Measurements from ENCODE around the gene PDZD4. TPM values are rescaled to one million over a fixed set of nuclear protein-coding genes. Genes with fewer than 3 reads are reported as not detected.

The PDZD4 gene
- total RNA-seq, 2 experiments from 2014 or later, result not detected

DNA sequence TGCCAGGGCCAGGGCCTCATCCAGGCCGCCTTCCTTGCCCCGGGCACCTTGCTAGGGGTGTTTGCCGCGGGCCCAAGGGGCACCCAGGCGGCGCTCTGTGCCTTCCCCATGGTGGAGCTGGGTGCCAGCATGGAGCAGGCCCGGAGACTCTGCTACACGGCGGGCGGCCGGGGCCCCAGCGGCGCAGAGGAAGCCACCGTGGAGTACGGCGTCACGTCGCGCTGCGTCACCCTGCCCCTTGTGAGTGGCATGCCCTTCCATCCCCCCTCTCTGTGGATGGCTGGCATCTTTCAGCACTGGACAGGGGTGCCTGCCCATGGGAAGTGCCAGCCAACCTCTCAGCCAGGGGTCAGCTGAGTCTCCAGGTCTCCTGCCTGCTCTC is 62.7 kb downstream of the PDZD4 start:
- TF ChIP-seq EZH2phosphoT487 (IDR thresholded peaks at IDR 0.05; ENCODE audit: borderline replicate concordance, low read depth, low read length), result no peak
- TF ChIP-seq, protein P1, sequence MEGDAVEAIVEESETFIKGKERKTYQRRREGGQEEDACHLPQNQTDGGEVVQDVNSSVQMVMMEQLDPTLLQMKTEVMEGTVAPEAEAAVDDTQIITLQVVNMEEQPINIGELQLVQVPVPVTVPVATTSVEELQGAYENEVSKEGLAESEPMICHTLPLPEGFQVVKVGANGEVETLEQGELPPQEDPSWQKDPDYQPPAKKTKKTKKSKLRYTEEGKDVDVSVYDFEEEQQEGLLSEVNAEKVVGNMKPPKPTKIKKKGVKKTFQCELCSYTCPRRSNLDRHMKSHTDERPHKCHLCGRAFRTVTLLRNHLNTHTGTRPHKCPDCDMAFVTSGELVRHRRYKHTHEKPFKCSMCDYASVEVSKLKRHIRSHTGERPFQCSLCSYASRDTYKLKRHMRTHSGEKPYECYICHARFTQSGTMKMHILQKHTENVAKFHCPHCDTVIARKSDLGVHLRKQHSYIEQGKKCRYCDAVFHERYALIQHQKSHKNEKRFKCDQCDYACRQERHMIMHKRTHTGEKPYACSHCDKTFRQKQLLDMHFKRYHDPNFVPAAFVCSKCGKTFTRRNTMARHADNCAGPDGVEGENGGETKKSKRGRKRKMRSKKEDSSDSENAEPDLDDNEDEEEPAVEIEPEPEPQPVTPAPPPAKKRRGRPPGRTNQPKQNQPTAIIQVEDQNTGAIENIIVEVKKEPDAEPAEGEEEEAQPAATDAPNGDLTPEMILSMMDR (conservative IDR thresholded peaks at IDR 0.05; ENCODE audit: low read length), result no peak
- Histone ChIP-seq H3K79me2 (ENCODE audit: insufficient read depth, low read depth, low read length) (no peaks in the 10 kb centered on the region), H3K4me2 (ENCODE audit: low read length) (no peak overlapping the region), H3K4me3 (ENCODE audit: low read depth, low read length, poor library complexity, severe bottlenecking) (no peak overlapping the region), H3K4me1 (ENCODE audit: insufficient read depth, low read length, poor library complexity, severe bottlenecking) (peaks cover 6% of the 10 kb centered on the region), H2AFZ (ENCODE audit: low read length) (no peak overlapping the region), H3K9me3 (ENCODE audit: low read length) (no peaks in the 10 kb centered on the region), H3K36me3 (ENCODE audit: insufficient read depth, low read length) (no peaks in the 10 kb centered on the region), H4K20me1 (ENCODE audit: insufficient read depth, low read length) (no peaks in the 10 kb centered on the region), H3K27ac (ENCODE audit: low read depth, low read length, poor library complexity, severe bottlenecking) (no peak overlapping the region), H3K9me2 (ENCODE audit: insufficient read depth, low read length) (no peaks in the 10 kb centered on the region)
- no TSS peak for BruUV-seq (replicated peaks)
- DNase-seq (ENCODE audit: low spot score), result no peak
- ChIA-PET CTCF (ENCODE audit: unreplicated experiment) (no interaction called here), POLR2A (interaction anchor here (0.5 kb wide), 1 partner anchor 8 kb away, joined by 3 read pairs; no protein-coding TSS in a partner anchor)
- intact Hi-C loops (cut with micrococcal nuclease; ENCODE audit: unreplicated experiment), result loop anchor here (10.0 kb wide), 2 partner anchors 67 to 83 kb away; partner anchors contain the start of genes PDZD4 and SLC6A8

DNA sequence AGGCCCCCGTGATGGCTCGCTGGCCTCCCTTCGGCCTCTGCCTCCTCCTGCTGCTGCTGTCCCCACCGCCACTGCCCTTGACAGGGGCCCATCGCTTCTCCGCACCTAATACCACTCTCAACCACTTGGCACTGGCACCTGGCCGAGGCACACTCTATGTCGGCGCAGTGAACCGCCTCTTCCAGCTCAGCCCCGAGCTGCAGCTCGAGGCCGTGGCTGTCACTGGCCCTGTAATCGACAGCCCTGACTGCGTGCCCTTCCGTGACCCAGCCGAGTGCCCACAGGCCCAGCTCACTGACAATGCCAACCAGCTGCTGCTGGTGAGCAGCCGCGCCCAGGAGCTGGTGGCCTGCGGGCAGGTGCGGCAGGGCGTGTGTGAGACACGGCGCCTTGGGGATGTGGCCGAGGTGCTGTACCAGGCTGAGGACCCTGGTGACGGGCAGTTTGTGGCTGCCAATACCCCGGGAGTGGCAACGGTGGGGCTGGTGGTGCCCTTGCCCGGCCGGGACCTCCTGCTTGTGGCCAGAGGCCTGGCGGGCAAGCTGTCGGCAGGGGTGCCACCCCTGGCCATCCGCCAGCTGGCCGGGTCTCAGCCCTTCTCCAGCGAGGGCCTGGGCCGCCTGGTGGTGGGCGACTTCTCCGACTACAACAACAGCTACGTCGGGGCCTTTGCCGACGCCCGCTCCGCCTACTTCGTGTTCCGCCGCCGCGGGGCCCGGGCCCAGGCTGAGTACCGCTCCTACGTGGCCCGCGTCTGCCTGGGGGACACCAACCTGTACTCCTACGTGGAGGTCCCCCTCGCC is 63.3 kb downstream of the PDZD4 start:
- H3K4me1 ChIP-seq (ENCODE audit: insufficient read depth, low read length, poor library complexity, severe bottlenecking), result peaks cover 6% of the 10 kb centered on the region
- no peak overlapping the region for H2AFZ ChIP-seq (ENCODE audit: low read length)
- H3K4me2 ChIP-seq (ENCODE audit: low read length), result no peak overlapping the region
- H3K36me3 ChIP-seq (ENCODE audit: insufficient read depth, low read length), result no peaks in the 10 kb centered on the region
- BruUV-seq (replicated peaks), result no TSS peak
- H3K9me2 ChIP-seq (ENCODE audit: insufficient read depth, low read length), result no peaks in the 10 kb centered on the region
- no peak overlapping the region for H3K4me3 ChIP-seq (ENCODE audit: low read depth, low read length, poor library complexity, severe bottlenecking)
- no peaks in the 10 kb centered on the region for H3K79me2 ChIP-seq (ENCODE audit: insufficient read depth, low read depth, low read length)
- POLR2A ChIA-PET, result interaction anchor here (0.5 kb wide), 1 partner anchor 8 kb away, joined by 3 read pairs; no protein-coding TSS in a partner anchor
- no peaks in the 10 kb centered on the region for H4K20me1 ChIP-seq (ENCODE audit: insufficient read depth, low read length)
- CTCF ChIA-PET (ENCODE audit: unreplicated experiment), result no interaction called here
- no peaks in the 10 kb centered on the region for H3K9me3 ChIP-seq (ENCODE audit: low read length)
- intact Hi-C loops (cut with micrococcal nuclease; ENCODE audit: unreplicated experiment), result loop anchor here (10.0 kb wide), 2 partner anchors 68 to 82 kb away; partner anchors contain the start of genes PDZD4 and SLC6A8
- H3K27ac ChIP-seq (ENCODE audit: low read depth, low read length, poor library complexity, severe bottlenecking), result no peak overlapping the region
- no peak for TF ChIP-seq EZH2phosphoT487 (IDR thresholded peaks at IDR 0.05; ENCODE audit: borderline replicate concordance, low read depth, low read length)
- TF ChIP-seq, protein P1 (conservative IDR thresholded peaks at IDR 0.05; ENCODE audit: low read length), result no peak
- no peak for DNase-seq (ENCODE audit: low spot score)

Measured in OCI-LY7 (cell line).